ENCODE results near the gene LINGO4.

Gene LINGO4

DNA sequence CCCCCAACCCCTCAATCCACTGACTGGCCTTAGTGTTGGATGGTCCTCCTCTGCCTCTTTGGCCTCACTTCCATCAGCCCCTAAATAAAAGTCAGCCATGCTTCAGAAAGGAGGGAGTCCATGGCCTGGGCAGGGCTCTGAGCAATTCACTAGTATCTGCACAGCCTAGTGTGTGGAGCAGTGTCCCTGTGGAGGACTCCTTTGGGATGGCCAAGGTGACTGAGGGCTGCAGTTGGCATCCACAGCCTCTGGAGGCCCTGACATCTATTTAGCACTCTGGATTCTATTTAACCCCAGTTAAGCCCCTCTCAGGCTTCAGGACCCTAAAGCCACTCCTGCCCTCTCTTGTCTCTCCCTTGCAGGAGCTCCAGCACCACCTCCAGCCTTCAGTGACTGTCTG is 44.7 kb upstream of the LINGO4 start:
- Histone ChIP-seq H3K4me3 (ENCODE audit: low read depth, low read length) (no peak overlapping the region), H3K36me3 (replicated peaks) (no peaks in the 10 kb centered on the region), H3K27ac (no peak overlapping the region), H3K27me3 (replicated peaks) (no peaks in the 10 kb centered on the region)
- in situ Hi-C loops (cut with HindIII; ENCODE audit: low pct_ligation_motif_present, low sequenced_read_pairs) = no loop called here
- DNase-seq = no peak
- TF ChIP-seq, protein P1, sequence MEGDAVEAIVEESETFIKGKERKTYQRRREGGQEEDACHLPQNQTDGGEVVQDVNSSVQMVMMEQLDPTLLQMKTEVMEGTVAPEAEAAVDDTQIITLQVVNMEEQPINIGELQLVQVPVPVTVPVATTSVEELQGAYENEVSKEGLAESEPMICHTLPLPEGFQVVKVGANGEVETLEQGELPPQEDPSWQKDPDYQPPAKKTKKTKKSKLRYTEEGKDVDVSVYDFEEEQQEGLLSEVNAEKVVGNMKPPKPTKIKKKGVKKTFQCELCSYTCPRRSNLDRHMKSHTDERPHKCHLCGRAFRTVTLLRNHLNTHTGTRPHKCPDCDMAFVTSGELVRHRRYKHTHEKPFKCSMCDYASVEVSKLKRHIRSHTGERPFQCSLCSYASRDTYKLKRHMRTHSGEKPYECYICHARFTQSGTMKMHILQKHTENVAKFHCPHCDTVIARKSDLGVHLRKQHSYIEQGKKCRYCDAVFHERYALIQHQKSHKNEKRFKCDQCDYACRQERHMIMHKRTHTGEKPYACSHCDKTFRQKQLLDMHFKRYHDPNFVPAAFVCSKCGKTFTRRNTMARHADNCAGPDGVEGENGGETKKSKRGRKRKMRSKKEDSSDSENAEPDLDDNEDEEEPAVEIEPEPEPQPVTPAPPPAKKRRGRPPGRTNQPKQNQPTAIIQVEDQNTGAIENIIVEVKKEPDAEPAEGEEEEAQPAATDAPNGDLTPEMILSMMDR (IDR thresholded peaks at IDR 0.05; ENCODE audit: low read depth, low read length, missing control alignments) = no peak

DNA sequence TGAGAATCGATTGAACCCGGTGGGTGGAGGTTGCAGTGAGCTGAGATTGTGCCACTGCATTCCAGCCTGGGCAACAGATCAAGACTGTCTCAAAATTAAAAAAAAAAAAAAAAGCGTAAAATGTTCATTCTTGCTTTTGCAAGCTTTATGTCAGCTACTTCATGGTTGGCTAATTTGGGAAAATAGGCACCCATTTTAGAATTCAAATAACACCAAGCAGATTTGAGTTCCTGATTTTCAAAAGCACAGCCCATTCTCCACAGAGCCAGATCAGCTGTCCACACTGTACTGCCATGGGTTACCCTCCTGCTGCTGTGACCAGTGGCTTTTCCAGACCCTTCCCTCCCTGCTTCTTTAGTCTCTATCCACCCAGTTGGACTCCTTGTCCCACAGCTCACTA is 43.9 kb upstream of the LINGO4 start:
- TF ChIP-seq, protein P1 (IDR thresholded peaks at IDR 0.05; ENCODE audit: low read depth, low read length, missing control alignments) = no peak
- no peaks in the 10 kb centered on the region for H3K36me3 ChIP-seq (replicated peaks)
- no peak overlapping the region for H3K4me3 ChIP-seq (ENCODE audit: low read depth, low read length)
- in situ Hi-C loops (cut with HindIII; ENCODE audit: low pct_ligation_motif_present, low sequenced_read_pairs) = no loop called here
- no peak for DNase-seq
- no peak overlapping the region for H3K27ac ChIP-seq
- H3K27me3 ChIP-seq (replicated peaks) = no peaks in the 10 kb centered on the region

DNA sequence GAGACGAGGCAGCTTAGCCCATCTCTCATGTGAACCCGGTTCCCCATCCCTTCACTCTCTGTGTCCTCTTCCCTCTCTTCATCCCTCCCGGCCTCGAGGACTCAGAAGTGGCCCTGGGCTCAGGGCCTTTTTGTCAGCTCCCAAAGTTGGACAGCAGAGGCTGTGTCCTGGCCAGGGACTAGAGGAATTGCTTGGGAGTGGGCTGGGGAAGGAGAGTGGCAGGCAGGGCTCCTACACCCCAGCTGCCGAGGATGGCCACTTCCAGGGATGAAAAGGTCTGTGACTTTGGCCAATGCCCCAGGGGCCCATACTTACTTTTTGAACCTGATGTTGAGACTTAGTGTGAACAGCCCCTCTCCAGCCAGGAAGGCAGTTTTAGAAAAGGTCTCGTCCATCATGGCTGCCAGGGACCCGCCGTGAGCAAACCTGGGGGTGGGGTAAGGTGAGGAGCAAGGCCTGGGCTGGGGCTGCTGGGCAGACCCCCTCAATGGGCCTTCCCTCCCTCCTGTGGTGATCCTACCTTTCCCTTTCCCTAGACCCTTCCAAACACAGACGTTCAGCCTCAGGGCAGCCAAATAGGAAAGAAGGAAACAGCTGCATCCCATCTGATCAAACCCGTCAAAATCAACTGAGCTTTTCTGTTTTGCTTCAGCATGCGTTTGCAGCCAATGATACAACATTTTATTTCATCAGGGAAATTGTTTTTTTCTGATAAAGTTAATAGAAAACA is 42.8 kb upstream of the LINGO4 start:
- Histone ChIP-seq H3K4me3 (ENCODE audit: low read depth, low read length) (no peak overlapping the region), H3K36me3 (replicated peaks) (no peaks in the 10 kb centered on the region), H3K27ac (no peak overlapping the region), H3K27me3 (replicated peaks) (no peaks in the 10 kb centered on the region)
- TF ChIP-seq, protein P1 (IDR thresholded peaks at IDR 0.05; ENCODE audit: low read depth, low read length, missing control alignments) = no peak
- DNase-seq = no peak
- in situ Hi-C loops (cut with HindIII; ENCODE audit: low pct_ligation_motif_present, low sequenced_read_pairs) = no loop called here

DNA sequence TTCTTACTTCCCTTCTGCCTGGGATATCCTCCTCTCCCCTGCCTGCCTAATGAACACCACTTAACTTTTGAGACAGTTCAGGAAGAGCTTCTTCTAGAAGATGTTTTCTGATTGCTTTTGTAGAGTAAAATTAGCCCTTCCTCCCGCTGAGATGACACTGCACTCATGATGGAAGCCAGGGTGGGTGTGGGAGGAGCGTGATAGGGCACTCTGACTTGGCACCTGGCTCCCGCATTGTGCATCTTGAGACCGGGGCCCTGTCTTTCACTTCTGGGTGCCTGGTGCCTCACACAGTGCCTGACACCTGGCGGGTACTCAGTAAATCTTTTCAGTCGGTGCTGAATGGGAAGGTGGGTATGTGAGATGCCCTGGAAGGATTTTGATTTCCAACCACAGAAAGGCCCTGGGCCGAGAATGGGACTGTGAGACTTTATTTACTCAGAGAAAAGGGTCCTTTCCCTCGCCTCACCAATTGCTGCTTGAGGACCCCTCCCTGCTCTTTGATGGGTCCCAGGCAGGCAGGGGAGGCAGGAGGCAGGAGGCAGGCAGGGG is 41.5 kb upstream of the LINGO4 start:
- Histone ChIP-seq H3K27me3 (replicated peaks) (no peaks in the 10 kb centered on the region), H3K27ac (no peak overlapping the region), H3K36me3 (replicated peaks) (no peaks in the 10 kb centered on the region), H3K4me3 (ENCODE audit: low read depth, low read length) (no peak overlapping the region)
- DNase-seq = no peak
- TF ChIP-seq, protein P1 (IDR thresholded peaks at IDR 0.05; ENCODE audit: low read depth, low read length, missing control alignments) = no peak
- in situ Hi-C loops (cut with HindIII; ENCODE audit: low pct_ligation_motif_present, low sequenced_read_pairs) = no loop called here

DNA sequence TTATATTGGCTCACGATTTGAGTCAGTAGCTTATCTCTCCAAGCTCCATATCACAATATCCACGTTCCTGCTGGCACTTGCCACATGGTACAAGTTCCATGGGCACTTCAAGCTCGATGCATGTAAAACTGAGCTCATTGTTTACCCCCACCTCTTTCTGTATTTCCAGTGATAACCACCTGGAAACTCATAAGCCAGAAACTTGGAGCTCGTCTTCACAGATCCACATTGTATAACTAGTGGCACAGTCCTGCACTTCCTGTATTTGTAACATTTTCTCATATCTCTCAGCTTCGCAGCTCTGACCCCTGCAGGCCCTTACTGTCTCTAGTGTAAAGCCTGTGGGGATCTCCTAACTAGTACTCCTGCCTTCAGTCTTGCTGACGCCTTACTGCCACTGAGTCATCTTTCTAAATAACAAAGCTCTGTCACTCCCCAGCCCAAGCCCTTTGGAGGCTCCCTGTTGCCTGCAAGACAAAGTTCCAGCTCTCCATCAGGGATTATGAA is 40.9 kb upstream of the LINGO4 start:
- in situ Hi-C loops (cut with HindIII; ENCODE audit: low pct_ligation_motif_present, low sequenced_read_pairs) = no loop called here
- Histone ChIP-seq H3K27ac (no peak overlapping the region), H3K36me3 (replicated peaks) (no peaks in the 10 kb centered on the region), H3K4me3 (ENCODE audit: low read depth, low read length) (no peak overlapping the region), H3K27me3 (replicated peaks) (no peaks in the 10 kb centered on the region)
- TF ChIP-seq, protein P1 (IDR thresholded peaks at IDR 0.05; ENCODE audit: low read depth, low read length, missing control alignments) = peak; percentile 44
- DNase-seq = peak; percentile 80

Data from brain microvascular endothelial cell (primary cell).